B cell (primary cell): ENCODE data around the gene PGLYRP2.

Experiments
- CTCF ChIP-seq: fragments of 200-600 bp; IDR thresholded peaks from one replicate; pipeline ENCODE4 v1.8.0; 2022; ENCODE audit warnings: antibody characterized with exemption, mild to moderate bottlenecking
- EZH2 ChIP-seq: IDR thresholded peaks from 2 replicates; pipeline ENCODE4 v1.6.1; 2012; ENCODE audit warnings: borderline replicate concordance, low read depth, mild to moderate bottlenecking, moderate library complexity, low read length; ENCODE audit not compliant: insufficient read depth, poor library complexity, severe bottlenecking

GRCh38 chr19:15427991-15428471 is 51.3 kb downstream of the PGLYRP2 start:
- TF ChIP-seq CTCF (no peak), EZH2 (no peak)
